HG02798 (cell line): ENCODE results near the gene ADCY9.
"Not testable (repeated sequence)": the region's sequence is repeated elsewhere in the genome, so short reads cannot be mapped to it uniquely, and the experiment has no call there.

Experiments used
- ATAC-seq: cut with Tn5 transposase; IDR thresholded peaks from one replicate; pipeline ENCODE4 v1.9.1; 2021; ENCODE audit warnings: mild to moderate bottlenecking; ENCODE audit not compliant: unreplicated experiment, poor library complexity

ADCY9 gene

GRCh38 chr16:4116325-4117249 lies at the start of gene ADCY9:
Gene ADCY9, minus strand, starts transcription at chr16:4116442. Its CDS starts 1,000 bp downstream, at chr16:4115442.
- ATAC-seq = peak; percentile 80

- no peak for ATAC-seq
These were observed 44.6 kb upstream of the ADCY9 start for GRCh38 chr16:4160658-4161430.

- no peak for ATAC-seq
These were observed 43.5 kb upstream of the ADCY9 start for GRCh38 chr16:4159726-4160125.

GRCh38 chr16:4158143-4159093 lies 42.2 kb upstream of the ADCY9 start:
- no peak for ATAC-seq

- ATAC-seq = no peak
These were observed 41.2 kb upstream of the ADCY9 start for GRCh38 chr16:4157376-4157825.

- not testable (repeated sequence) for ATAC-seq
These were observed 40.3 kb upstream of the ADCY9 start for GRCh38 chr16:4156503-4156902.

- ATAC-seq = not testable (repeated sequence)
These were observed 37.1 kb upstream of the ADCY9 start for GRCh38 chr16:4153364-4153763.

GRCh38 chr16:4152267-4152666 lies 36.0 kb upstream of the ADCY9 start:
- no peak for ATAC-seq

GRCh38 chr16:4147236-4147635 lies 31.0 kb upstream of the ADCY9 start:
- no peak for ATAC-seq

GRCh38 chr16:4142268-4142667 lies 26.0 kb upstream of the ADCY9 start:
- no peak for ATAC-seq

GRCh38 chr16:4141604-4142003 lies 25.4 kb upstream of the ADCY9 start:
- ATAC-seq = no peak

GRCh38 chr16:4140652-4141051 lies 24.4 kb upstream of the ADCY9 start:
- no peak for ATAC-seq

- ATAC-seq = no peak
These were observed 23.7 kb upstream of the ADCY9 start for GRCh38 chr16:4139968-4140367.

- no peak for ATAC-seq
These were observed 22.5 kb upstream of the ADCY9 start for GRCh38 chr16:4138713-4139112.

- ATAC-seq = no peak
These were observed 21.2 kb upstream of the ADCY9 start for GRCh38 chr16:4137438-4137837.

GRCh38 chr16:4136229-4136813 lies 20.1 kb upstream of the ADCY9 start:
- no peak for ATAC-seq

- no peak for ATAC-seq
These were observed 19.3 kb upstream of the ADCY9 start for GRCh38 chr16:4135537-4135936.

GRCh38 chr16:4133897-4134372 lies 17.7 kb upstream of the ADCY9 start:
- no peak for ATAC-seq

GRCh38 chr16:4131621-4132020 lies 15.4 kb upstream of the ADCY9 start:
- no peak for ATAC-seq
